Endothelial cell (in vitro differentiated cells): ENCODE results near the gene SF3B5. TPM values are rescaled to one million over a fixed set of nuclear protein-coding genes. Genes with fewer than 3 reads are reported as not detected.
A peak's percentile ranks its signal among the peaks of the same experiment; 100 is the strongest.

ENCODE experiments used
- DNase-seq: peaks from one replicate; pipeline ENCODE4 v3.0.0; 2021; ENCODE audit warnings: low spot score
- H3K27ac Mint-ChIP-seq: one replicate; pipeline ENCODE4 v1.8.0; 2021; ENCODE audit warnings: mixed read lengths, inconsistent platforms; ENCODE audit not compliant: unreplicated experiment
- H3K27me3 Mint-ChIP-seq: one replicate; pipeline ENCODE4 v1.8.0; 2021; ENCODE audit warnings: mild to moderate bottlenecking, moderate library complexity, mixed read lengths, inconsistent platforms; ENCODE audit not compliant: unreplicated experiment
- H3K36me3 Mint-ChIP-seq: one replicate; pipeline ENCODE4 v1.8.0; 2021; ENCODE audit warnings: mild to moderate bottlenecking, low read depth, mixed read lengths, inconsistent platforms; ENCODE audit not compliant: unreplicated experiment
- H3K4me1 Mint-ChIP-seq: one replicate; pipeline ENCODE4 v1.8.0; 2021; ENCODE audit warnings: mild to moderate bottlenecking, mixed read lengths, inconsistent platforms; ENCODE audit not compliant: unreplicated experiment
- H3K4me3 Mint-ChIP-seq: one replicate; pipeline ENCODE4 v1.8.0; 2021; ENCODE audit warnings: mild to moderate bottlenecking, mixed read lengths, inconsistent platforms; ENCODE audit not compliant: unreplicated experiment
- H3K9me3 Mint-ChIP-seq: one replicate; pipeline ENCODE4 v1.8.0; 2021; ENCODE audit warnings: mixed read lengths, inconsistent platforms; ENCODE audit not compliant: unreplicated experiment
- CTCF ChIP-seq: fragments of 200-600 bp; sonication (generic); IDR thresholded peaks from one replicate; pipeline ENCODE4 v1.5.0; 2021; ENCODE audit warnings: antibody characterized with exemption; ENCODE audit not compliant: unreplicated experiment
- total RNA-seq: library from RNA; stranded (reverse); fragmentation: NEBNext Ultra II Directional; extraction: Animal tissue kit (Norgen Biotek cat#: 25700); gene quantifications from one replicate; pipeline ENCODE4 v1.2.1, GENCODE V29; 2021; ENCODE audit not compliant: unreplicated experiment

Gene SF3B5
- total RNA-seq, 1 donor from 2014 or later, result 113 TPM

GRCh38 chr6:144064402-144065212 is 30.8 kb downstream of the SF3B5 start:
- peak; percentile 18 for DNase-seq
- H3K4me1 Mint-ChIP-seq, result peaks cover 16% of the 10 kb centered on the region
- no peaks in the 10 kb centered on the region for H3K36me3 Mint-ChIP-seq
- no peak overlapping the region for H3K27ac Mint-ChIP-seq
- H3K4me3 Mint-ChIP-seq, result peak overlapping the region; percentile 86
- no peaks in the 10 kb centered on the region for H3K9me3 Mint-ChIP-seq
- H3K27me3 Mint-ChIP-seq, result peaks cover 14% of the 10 kb centered on the region
- TF ChIP-seq CTCF, result no peak

- no peaks in the 10 kb centered on the region for H3K36me3 Mint-ChIP-seq
- peak; percentile 60 for DNase-seq
- peaks cover 16% of the 10 kb centered on the region for H3K4me1 Mint-ChIP-seq
- no peak overlapping the region for H3K27ac Mint-ChIP-seq
- H3K4me3 Mint-ChIP-seq, result peak overlapping the region; percentile 89
- peaks cover 14% of the 10 kb centered on the region for H3K27me3 Mint-ChIP-seq
- TF ChIP-seq CTCF, result no peak
- no peaks in the 10 kb centered on the region for H3K9me3 Mint-ChIP-seq
Observed at GRCh38 chr6:144063744-144064401, 31.5 kb downstream of the SF3B5 start.

GRCh38 chr6:144063246-144063743 is 32.1 kb downstream of the SF3B5 start:
- H3K36me3 Mint-ChIP-seq, result no peaks in the 10 kb centered on the region
- H3K9me3 Mint-ChIP-seq, result no peaks in the 10 kb centered on the region
- peak overlapping the region; percentile 89 for H3K4me3 Mint-ChIP-seq
- no peak for TF ChIP-seq CTCF
- H3K4me1 Mint-ChIP-seq, result peaks cover 16% of the 10 kb centered on the region
- H3K27me3 Mint-ChIP-seq, result peaks cover 14% of the 10 kb centered on the region
- DNase-seq, result no peak
- no peak overlapping the region for H3K27ac Mint-ChIP-seq

- H3K27me3 Mint-ChIP-seq, result peaks cover 14% of the 10 kb centered on the region
- no peaks in the 10 kb centered on the region for H3K9me3 Mint-ChIP-seq
- TF ChIP-seq CTCF, result no peak
- H3K36me3 Mint-ChIP-seq, result no peaks in the 10 kb centered on the region
- no peak for DNase-seq
- H3K4me3 Mint-ChIP-seq, result peak overlapping the region; percentile 89
- H3K4me1 Mint-ChIP-seq, result peaks cover 16% of the 10 kb centered on the region
- no peak overlapping the region for H3K27ac Mint-ChIP-seq
Observed at GRCh38 chr6:144062786-144063185, 32.6 kb downstream of the SF3B5 start.

- peaks cover 6% of the 10 kb centered on the region for H3K27me3 Mint-ChIP-seq
- TF ChIP-seq CTCF, result no peak
- no peaks in the 10 kb centered on the region for H3K36me3 Mint-ChIP-seq
- no peaks in the 10 kb centered on the region for H3K9me3 Mint-ChIP-seq
- DNase-seq, result no peak
- H3K27ac Mint-ChIP-seq, result no peak overlapping the region
- no peak overlapping the region for H3K4me3 Mint-ChIP-seq
- peaks cover 9% of the 10 kb centered on the region for H3K4me1 Mint-ChIP-seq
Observed at GRCh38 chr6:144059139-144059538, 36.2 kb downstream of the SF3B5 start.
